HS-27A (cell line): ENCODE measurements around the gene TRRAP.

Experiments used
- DNase-seq: peaks from one replicate; pipeline ENCODE4 v3.0.0-alpha.2; 2012; ENCODE audit warnings: low read depth, missing footprints

The TRRAP gene

GRCh38 chr7:98902523-98902922 lies 24.2 kb downstream of the TRRAP start:
- DNase-seq = no peak

- DNase-seq = no peak
Measured at GRCh38 chr7:98903246-98903645, 24.9 kb downstream of the TRRAP start.

DNA sequence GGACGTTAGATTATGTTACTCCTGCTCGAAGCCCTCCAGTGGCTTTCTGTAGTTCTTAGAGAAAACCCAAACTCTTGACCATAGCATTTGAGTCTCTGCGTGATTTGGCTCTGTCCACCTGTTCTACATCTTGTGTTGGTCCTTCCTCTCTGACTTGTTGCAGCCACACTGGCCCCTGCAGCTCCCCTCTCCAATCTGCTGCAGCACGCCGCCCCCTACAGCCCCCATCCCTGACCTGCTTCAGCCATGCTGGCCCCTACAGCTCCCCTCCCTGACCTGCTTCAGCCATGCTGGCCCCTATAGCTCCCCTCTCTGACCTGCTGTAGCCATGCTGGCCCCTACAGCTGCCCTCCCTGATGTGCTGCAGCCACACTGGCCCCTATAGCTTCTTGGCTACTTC lies 29.2 kb downstream of the TRRAP start:
- DNase-seq = no peak

- DNase-seq = no peak
Measured at GRCh38 chr7:98908585-98908984, 30.3 kb downstream of the TRRAP start.

GRCh38 chr7:98909487-98909886 lies 31.2 kb downstream of the TRRAP start:
- no peak for DNase-seq

DNA sequence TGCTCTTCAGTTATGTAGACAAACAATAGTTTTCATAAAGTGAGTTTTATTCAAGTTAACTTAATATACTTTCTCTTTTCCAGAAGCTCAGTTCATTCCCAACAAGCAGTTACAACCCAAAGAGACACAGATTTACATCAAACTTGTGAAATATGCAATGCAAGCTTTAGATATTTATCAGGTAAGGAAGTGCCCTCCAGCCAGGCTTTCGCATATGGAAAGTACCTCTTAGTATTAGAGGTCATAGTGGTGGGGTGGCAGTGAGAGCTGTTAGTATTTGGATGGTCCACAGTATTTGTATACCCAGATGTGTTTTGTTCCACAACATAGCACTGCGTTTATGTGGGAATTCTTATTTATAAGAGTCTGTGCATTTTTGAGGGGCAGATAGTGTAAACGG lies 32.1 kb downstream of the TRRAP start:
- no peak for DNase-seq

DNA sequence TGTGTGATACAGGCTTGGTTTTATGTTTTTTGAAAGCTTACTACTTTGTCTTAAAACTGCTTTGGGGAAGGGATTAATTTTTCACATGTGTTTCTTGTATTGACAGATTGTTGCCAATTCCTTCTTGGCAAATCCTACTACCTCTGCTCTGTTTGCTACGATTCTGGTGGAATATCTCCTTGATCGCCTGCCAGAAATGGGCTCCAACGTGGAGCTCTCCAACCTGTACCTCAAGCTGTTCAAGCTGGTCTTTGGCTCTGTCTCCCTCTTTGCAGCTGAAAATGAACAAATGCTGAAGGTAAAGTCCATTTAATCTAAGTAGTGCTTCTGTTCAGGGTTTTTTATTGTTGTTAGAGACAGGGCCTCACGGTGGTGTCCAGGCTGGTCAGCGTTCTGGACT lies 33.6 kb downstream of the TRRAP start:
- no peak for DNase-seq

- DNase-seq = no peak
Measured at GRCh38 chr7:98913026-98913425, 34.7 kb downstream of the TRRAP start.

DNA sequence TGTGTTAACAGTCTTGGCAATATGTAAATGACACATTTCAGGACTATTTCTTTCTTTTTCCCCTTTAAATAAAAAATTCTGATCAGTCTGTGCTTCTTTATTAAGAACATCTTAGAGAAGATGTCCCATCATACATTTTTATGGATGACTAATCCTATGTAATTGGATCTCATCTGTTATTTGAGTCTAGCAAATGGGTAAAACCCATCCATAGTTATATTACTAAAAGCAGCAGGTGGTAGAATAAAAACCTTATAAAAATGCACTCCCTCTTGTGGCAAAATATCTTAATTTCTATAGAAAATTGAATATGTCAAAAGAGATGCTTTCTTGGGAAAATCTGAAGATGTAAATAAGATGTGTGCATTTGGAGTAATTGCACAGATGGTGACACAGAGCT lies 35.3 kb downstream of the TRRAP start:
- no peak for DNase-seq

DNA sequence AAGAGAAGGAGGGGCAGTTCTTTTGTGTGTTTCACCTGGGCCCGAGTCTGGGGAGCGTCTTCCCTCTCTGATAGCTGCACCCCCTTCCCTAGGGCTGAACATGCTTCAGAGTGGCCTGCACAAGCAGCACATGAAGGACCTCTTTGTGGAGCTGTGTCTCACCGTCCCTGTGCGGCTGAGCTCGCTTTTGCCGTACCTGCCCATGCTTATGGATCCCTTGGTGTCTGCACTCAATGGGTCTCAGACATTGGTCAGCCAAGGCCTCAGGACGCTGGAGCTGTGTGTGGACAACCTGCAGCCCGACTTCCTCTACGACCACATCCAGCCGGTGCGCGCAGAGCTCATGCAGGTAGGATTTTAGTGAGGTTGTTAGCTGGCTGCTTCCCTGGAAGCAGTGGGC lies 39.0 kb downstream of the TRRAP start:
- DNase-seq = no peak

DNA sequence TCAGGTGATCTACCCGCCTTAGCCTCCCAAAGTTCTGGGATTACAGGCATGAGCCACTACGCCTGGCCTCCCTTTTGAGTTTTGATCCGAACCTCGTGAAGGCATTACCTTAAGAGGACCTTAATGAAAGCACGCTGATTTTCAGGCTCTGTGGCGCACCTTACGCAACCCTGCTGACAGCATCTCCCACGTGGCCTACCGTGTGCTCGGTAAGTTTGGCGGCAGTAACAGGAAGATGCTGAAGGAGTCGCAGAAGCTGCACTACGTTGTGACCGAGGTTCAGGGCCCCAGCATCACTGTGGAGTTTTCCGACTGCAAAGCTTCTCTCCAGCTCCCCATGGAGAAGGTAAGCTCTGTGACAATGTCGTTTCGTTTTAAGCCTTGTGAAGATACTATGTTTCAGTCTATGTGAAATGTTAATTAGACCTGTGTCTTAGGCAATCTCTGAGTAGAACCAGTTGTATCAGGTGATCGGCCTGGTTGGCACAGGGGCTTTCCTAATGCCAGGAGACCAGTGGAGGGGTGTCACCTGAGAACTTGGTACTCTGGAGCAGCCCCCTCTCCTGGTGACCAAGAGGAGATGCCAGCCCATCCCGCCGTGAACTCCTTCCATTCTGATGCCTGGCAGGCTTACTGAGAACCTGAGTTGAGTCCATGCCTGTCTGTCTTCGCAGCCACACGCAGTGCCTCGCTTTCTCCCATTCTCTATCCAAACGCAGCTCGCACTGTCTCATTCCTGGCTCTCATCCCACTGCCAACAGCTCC lies 43.5 kb downstream of the TRRAP start:
- no peak for DNase-seq

DNA sequence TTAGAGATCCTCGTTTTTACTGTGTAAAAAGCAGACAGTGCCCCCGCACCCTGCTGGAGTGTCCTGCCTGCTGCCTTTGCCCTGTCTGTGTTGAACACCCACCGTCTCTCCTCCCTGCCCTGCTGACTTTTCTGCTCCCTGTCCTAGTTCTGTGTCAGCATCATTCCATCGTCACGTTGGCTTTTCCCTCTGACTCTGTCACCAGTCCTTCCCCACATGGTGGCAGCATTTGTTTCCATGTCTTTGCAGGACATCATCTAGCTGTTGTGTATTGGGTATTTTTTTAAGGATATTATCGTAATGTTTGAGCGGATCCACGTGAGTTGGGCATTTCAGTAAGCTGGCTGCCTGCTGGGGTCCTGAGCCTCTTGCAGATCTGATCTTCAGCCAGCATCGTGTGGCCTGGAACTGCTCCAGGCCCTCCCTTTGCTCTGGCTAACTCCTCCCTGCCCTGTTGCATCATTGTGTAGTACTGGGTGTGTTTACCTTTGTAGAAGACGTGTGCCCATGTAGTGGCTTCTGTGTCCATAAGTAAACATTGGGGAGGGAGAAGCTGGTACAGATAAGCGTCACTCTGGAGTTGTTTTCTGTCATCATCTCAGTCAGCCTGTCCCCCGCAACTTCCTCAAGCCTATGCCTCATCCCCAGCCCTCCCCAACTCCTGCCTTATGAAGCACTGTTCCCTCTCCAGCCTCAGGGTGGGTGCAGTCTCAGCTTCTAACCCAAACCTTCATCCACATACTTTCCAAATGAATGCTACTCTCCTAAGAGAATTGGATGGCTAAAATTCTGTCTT lies 44.3 kb downstream of the TRRAP start:
- no peak for DNase-seq

- no peak for DNase-seq
Measured at GRCh38 chr7:98923512-98923911, 45.2 kb downstream of the TRRAP start.

- DNase-seq = no peak
Measured at GRCh38 chr7:98927125-98927524, 48.8 kb downstream of the TRRAP start.

GRCh38 chr7:98930464-98930863 lies 52.1 kb downstream of the TRRAP start:
- no peak for DNase-seq

GRCh38 chr7:98930921-98931320 lies 52.6 kb downstream of the TRRAP start:
- no peak for DNase-seq

DNA sequence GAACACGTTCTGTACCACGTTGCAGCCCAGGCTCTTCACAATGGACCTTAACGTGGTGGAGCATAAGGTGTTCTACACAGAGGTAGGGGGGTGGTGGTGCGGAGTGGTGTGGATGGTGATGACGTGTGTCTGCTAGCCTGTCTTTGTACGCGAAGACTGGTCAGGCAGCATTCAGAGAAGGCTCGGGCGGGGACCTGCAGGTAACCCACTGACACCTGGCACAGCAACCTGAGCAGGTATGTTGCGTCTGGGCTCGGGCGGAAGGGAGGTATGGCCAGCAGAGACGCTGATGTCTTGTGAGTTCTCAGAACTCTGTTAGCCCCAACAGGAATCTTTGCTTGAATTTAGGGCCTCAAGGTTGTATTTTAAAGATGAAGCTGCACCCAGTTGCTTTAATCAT lies 55.0 kb downstream of the TRRAP start:
- DNase-seq = no peak

GRCh38 chr7:98934267-98934666 lies 55.9 kb downstream of the TRRAP start:
- DNase-seq = no peak

GRCh38 chr7:98935811-98936210 lies 57.5 kb downstream of the TRRAP start:
- no peak for DNase-seq

- DNase-seq = no peak
Measured at GRCh38 chr7:98943336-98943735, 65.0 kb downstream of the TRRAP start.

- no peak for DNase-seq
Measured at GRCh38 chr7:98944386-98944785, 66.1 kb downstream of the TRRAP start.

DNA sequence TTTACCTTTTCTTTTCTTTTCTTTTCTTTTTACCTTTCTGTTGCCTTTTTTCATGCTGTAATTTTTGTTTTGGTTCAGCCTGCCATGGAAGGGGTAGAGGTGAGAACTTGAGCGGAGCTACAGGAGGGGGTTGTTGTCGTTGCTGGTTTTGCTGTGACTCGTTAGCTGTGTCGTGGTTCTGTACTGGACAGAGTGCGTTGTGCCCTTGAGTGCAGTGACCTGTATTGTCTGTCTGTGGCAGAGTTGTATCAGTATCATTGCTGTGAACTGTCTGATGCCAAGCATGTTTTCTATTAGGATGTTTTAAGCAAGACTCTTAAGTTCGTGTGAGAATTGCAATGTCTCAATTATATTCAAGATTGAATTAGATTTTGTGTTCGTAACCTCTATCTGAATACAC lies 67.5 kb downstream of the TRRAP start:
- no peak for DNase-seq

DNA sequence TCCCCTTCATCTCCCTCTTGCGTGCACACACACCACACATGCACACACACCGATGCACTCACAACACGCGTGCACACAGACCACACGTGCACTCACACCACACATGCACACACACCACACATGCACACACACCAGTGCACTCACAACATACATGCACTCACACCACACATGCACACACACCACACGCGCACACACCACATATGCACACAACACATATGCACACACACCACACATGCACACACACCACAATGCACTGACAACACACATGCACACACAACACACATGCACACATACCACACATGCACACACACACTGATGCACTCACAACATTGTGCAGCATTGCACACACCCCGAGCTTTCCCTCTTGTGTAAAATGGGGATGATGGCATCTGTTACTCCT lies 68.1 kb downstream of the TRRAP start:
- no peak for DNase-seq
